Stimulated activated CD8-positive, alpha-beta memory T cell treated with anti-CD3 and anti-CD28 coated beads, Interleukin-15, amount 100 ng/mL, for 1 hour (primary cell): ENCODE data around the gene C20orf141.
"Not testable (repeated sequence)": the region's sequence is repeated elsewhere in the genome, so short reads cannot be mapped to it uniquely, and the experiment has no call there.

Experiments
- DNase-seq: peaks from one replicate; pipeline ENCODE4 v3.0.0-alpha.2; 2020; ENCODE audit warnings: low read depth

C20orf141 gene

DNA sequence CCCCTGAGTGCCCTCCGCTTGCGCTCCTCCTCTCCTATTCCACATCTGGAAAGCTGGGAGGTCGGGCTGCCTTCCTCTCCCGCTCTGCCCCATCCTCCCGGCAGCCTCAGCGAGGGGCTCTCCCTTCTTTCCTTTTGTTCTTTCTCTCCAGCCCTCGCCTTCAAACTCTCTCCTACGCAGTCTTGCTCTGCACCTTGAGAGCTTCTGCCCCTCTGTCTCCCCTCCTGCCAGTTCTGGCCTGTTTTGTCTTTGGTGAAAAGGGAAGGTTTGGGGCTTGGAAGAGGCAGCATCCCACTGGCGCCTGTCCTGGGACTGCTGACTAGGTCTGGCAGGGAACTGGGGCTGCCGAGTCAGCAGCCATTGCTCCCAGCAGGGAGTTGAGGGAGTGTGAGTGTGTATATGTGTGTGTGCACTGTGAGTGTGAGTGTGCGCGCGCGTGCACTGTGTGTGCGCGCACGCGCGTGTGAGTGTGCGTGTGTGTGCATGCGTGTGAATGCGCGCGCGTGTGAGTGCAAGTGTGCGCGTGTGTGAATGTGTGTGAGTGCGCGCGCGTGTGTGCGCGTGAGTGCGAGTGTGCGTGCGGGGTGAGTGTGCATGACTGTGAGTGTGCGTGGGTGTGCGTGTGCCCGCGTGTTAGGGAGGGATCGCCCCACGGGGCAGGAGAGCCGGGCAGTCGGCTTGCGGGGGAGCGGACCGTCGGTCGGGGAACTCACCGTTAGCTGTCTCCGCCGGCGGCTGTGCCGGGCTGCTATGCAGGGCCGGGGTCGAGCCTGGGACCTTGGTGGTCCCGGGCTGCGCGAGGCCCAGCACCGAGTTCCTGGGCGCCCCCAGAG lies 14.9 kb upstream of the C20orf141 start:
- no peak for DNase-seq

DNA sequence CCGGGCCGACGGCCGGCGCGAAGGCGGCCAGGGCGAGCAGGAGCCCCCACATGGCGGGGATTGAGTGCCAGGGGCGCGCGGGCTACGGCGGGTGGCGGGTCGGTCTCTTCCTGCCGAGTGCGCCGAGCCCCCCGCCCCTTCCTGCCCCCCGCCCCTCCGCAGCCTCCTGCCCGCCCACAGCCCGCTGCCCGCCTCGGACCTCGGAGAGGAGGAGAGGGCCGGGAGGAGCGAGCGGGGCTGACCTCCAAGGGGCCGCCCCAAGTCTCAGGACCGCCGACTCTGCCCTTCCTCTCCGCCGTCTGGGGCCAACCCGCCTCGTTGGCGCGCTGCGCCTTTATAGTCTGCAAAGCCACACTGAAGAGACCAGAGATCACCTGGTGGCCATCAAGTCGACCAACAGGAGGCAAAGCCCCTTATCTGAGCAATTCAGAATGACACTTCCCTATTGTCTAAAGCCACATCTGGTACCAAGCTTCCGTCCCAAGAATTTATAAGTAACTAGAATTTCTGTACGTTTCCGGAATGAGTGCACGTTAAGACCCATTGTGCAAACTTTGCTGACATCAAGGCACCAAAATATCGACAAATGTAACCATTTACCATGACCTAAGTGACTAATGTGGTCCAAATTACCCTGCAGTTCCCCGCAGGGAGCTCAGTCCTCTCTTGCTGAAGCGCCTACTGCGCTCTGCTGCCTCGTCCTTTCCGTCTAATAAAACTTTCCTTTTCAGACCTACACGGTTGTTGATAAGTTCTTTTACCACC lies 14.1 kb upstream of the C20orf141 start, which contains the start of gene CPXM1:
CPXM1 (minus strand) TSS at position 107 of the 765 bp plus-strand sequence; CDS start at position 52, 55 bp downstream.
- DNase-seq, result no peak

DNA sequence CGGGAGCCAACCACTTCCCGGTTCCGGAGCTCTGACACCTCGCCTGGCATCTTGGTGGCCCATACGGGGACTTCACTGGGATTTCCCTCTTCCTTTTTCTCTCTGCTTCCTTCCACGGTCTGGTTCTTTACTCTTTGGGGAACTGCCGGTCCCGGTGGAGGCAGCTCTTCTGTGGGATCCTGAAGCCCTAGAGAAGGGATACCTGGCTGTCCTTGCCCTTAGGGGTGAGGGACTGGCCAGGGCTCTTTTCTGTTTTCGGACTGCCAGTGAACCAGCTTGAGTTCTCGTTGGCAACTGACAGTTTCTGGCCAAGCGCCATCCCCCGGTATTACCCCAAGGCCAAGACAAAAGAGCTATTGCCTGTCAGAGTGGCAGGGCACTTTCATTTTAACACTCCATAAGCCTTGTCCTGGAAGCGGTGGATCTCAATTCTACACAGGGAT lies 13.5 kb upstream of the C20orf141 start:
- no peak for DNase-seq

DNA sequence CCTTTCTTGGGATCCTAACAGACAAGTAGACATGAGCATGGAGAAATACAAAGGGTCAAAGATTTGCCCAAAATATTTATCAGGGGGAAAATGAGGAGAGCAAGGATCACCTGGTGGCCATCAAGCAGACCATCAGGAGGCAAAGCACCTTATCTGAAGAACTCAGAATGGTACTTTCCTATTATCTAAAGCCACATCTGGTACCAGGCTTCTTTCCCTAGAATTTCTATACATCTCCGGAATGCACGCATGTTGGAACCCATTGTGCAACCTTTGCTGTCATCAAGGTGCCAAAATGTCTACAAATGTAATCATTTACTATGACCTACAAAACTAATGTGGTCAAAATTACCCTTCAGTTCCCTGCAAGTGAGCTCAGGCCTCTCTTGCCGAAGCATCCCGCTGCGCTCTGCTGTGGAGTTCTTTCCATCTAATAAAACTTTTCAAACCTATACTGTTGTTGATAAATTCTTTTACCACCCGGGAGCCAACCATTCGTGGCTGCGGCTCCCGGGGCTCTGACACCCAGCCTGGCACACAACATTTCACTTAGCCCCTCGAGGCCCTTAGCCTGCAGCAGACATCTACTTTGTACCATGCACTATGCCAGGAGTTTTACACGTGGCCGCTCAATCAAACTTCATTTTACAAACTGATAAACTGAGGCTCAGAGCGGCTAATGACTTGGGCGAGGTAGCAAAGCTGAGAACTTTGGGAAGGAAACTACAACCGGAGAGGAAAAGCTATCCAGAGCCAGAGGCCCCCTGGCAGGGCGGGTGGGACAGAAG lies 10.6 kb upstream of the C20orf141 start:
- no peak for DNase-seq

DNA sequence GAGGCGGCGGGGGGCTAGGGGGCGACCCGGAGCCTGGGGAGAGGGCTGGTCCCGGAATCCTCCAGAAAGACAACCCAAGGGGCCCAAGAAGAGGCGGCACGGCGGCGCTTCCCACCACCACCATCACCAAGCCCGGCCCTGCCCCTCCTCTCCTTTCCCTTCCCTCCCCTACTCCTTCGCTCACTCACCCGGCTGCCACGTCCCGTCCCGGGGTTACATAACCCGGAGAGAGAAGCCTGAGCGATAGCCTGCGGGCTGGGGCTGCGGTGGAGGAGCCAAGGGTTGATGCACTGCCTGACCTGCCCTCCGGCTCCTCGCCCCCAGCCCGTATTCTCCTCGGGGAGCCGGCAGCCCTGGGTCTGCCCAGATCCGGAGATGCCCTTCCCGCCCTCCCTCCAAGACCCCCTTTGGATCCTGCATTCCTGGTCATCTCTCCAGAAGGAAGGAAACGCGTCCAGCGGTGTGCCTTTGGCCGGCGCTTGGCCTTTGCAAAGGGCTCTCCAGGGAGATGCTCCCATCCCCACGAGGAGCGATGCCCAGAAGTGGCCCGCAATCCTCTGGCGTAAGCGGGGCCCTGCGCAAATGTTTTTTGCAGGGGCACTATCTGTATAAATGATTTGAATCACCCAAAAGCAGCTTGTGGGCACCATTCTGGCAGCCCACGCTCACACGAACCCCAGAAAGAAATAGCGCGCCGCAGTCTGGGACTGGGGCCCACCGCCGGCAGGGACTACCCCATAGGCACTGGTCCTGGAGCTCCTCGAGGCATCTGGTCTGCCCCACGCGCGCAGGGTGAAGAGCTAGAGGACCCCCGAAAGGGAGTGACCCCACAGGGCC lies 9.7 kb upstream of the C20orf141 start:
- DNase-seq, result no peak

DNA sequence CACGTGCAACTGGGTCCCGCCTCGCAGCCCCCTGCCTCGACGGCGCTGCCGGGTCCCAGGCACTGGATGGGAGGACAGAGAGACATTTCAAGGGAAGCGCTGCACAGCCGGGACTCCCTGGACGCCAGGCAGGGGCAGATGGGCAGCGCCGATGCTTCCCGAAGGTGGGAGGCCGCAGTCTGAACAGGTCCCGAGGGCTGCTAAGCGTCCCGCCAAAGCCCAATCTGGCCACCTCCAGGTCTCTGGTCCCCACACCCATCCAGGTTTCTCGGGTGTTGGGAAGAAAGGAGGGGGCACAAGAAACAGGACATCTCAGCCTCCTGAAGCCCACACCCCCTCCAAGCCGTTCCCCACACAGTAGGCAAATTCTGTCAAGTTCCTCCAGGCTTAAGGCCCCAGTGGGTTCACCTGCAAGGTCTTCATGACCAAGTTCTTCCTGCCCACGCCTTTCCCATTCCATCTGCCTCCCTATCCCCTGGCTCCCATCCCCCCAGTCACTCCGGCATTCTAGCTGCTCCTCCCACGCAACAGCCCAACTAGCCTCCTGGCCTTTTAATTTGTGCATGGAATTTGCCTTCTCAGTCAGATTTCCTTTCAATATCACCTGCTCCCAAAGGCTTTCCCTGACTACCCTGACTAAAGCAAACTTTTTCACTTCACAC lies 9.0 kb upstream of the C20orf141 start:
- no peak for DNase-seq

DNA sequence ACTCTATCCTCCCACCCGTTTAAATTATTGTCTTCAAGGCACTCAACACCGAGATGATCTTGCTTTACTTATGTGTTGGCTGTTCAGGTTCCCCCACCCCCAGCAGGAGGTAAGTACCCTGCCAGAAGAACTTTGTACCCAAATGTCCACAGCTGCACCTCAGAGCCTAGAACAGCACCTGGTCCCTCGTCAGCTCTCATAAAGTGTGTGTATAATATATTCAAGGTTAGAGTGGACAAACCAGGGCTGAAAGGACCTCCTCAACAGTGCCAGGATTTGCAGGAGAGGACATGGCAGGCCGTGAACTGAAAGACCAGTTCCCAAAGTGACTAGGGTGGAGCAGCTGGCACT lies 8.5 kb upstream of the C20orf141 start:
- no peak for DNase-seq

DNA sequence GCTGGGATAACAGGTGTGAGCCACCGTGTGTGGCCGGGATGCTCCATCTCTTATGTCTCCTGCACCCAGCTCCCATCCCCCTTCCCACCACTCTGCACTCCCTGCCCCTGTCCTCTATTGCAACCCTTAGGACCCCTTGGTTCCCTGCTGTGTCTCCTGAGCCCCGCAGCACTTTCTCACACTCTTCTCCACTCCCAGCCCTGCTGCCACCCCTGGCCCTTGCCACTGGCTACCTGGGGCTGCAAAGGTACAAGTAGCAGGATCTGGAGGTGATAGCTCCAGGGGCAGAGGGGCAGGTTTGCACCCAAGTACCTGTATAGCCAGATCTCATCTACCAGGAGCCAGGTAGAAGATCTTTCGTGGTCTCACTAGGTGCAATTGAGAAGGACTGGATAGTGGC lies 7.8 kb upstream of the C20orf141 start:
- DNase-seq, result no peak

DNA sequence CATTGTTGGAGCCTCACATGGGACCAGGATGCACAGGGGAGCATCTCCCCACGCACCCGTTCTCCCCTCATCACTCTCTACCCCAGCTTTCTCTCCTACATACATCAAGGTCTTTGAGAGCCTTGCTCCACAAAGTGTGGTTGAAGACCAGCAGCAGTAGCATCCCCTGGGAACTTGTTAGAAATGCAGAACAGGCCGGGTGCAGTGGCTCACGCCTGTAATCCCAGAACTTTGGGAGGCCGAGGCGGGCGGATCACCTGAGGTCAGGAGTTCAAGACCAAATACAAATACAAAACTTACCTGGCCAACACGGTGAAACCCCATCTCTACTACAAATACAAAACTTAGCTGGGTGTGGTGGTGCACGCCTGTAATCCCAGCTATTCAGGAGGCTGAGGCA lies 6.9 kb upstream of the C20orf141 start:
- DNase-seq, result not testable (repeated sequence)

DNA sequence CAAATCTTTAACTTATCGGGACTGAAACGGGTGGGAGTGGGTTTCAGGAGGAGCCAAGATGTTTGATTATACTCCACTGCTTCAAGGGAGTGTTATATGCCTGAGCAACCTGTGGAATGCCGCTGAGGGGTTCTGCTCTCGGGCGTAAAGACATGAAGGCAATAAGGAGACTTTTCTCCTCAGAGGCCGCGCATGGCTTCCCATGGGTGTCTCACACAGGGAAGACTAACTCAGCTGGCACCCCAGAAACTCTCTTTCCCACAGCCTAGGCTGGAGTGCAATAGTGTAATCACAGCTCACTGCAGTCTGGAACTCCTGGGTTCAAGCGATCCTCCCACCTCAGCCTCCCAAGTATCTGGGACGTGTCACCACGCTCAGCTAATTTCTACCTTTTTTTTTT lies 5.1 kb upstream of the C20orf141 start:
- no peak for DNase-seq

DNA sequence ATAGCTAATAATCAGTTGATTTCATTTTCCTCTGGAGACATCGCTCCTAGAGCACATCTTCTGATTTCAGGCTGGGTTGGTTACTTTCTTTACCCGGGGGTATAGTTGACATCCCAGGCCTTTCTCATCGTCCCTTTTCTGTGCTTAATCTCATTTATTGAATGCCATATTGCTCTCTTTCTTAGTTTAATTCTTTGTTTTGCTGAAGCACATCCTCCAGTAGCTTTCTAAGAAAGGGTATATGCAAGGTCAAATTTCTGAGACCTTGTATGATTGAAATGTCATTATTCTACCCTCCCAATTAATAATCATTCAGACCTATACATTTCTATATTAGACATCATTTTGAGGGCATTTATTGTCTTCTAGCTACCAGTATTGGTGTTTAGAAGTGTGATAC lies 2.6 kb upstream of the C20orf141 start:
- no peak for DNase-seq

DNA sequence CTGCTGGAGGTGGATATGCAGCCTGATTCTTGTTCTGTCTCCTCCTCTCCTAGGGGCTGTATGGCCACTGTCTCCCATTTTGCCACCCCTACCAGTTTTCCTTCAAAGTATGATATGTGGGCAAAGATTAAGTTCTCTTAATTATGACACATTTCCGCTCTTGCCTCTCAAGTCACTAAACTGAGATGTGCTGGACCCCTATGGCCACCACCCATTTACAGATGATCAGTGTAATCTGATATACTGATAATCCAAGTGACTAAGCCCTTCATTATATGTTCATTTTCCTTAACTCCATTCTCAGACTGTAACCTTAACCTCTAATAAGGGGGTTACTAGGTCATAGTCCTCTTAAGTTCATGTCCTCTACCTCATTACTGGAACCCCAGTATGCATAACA lies 711 bp upstream of the C20orf141 start:
- no peak for DNase-seq

DNA sequence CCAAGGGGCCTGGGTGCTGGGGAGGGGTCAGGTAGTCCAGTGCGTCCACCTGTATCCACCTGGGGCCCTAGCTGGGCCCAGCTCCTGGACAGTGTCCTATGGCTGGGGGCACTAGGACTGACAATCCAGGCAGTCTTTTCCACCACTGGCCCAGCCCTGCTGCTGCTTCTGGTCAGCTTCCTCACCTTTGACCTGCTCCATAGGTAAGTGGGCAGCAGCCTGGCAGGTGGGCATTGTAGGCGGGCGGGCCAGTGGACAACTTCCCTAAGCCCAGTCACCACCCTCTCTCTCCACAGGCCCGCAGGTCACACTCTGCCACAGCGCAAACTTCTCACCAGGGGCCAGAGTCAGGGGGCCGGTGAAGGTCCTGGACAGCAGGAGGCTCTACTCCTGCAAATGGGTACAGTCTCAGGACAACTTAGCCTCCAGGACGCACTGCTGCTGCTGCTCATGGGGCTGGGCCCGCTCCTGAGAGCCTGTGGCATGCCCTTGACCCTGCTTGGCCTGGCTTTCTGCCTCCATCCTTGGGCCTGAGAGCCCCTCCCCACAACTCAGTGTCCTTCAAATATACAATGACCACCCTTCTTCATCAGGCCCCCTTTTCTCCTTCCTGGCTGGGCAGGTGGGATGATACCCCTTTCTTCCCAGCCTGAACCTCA lies 584 bp downstream of the C20orf141 start:
- DNase-seq, result no peak

DNA sequence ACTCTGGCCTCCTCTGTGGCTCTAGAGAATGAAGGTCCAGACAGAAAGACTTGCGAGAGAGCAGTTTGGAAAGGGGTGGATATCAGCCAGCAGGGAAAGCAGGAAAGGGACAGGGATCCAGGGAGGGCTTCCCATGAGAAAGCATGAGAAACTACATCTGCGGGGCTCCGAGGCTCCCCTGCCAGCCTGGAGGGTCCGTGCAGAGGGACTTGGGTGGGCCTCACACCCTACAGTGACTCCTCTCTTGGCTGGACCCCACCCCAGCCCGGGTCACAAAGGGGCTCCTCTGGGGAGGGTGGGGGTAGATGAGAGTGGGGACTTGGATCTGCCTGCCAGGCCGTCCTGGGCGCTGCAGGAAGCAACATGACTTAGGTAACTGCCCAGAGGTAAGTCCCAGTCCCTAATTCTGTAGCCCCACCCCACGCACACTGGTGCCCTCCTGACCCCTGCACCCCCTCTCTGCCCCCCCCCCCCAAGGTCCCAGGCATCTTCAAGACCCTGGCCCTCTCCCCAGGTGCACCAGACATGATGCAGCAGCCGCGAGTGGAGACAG lies 1.3 kb downstream of the C20orf141 start, which contains the start of gene TMEM239:
TMEM239 (plus strand) TSS at position 335 of the 553 bp plus-strand sequence; CDS start at position 526, 191 bp downstream.
- DNase-seq, result no peak

DNA sequence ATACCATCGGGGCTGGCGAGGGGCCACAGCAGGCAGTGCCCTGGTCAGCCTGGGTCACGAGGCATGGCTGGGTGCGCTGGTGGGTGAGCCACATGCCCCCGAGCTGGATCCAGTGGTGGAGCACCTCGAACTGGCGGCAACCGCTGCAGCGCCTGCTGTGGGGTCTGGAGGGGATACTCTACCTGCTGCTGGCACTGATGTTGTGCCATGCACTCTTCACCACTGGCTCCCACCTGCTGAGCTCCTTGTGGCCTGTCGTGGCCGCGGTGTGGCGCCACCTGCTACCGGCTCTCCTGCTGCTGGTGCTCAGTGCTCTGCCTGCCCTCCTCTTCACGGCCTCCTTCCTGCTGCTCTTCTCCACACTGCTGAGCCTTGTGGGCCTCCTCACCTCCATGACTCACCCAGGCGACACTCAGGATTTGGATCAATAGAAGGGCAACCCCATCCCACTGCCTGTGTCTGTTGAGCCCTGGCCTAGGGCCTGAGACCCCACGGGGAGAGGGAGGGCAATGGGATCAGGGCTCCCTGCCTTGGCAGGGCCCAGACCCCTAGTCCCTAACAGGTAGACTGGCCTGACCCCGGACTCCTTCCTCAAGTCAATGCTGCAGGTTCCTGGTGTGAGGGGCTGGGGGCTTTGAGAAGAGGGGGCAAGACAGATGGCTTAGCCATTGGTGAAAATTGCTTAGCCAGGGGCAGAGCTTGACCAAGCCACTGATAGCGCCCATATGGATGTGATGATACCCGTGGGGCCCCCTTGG lies 2.0 kb downstream of the C20orf141 start:
- DNase-seq, result no peak

DNA sequence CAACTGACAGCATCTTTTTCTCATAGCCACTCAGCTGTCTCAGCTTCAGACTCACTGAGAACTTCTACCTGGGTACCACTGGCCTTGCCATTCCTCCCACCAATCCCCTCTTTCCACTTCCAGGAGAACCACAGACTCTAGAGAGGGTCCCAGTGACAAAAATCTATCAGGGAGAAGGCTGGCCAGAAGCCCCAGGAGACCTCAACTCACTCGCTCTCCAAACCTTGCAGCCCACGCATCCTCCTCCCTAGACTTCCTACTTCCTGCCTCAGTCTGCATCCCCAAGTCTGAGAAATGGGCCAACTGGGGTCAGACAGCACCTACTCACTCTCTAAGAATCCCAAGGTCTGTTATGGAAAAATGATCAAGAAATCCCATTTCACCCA lies 2.5 kb downstream of the C20orf141 start:
- no peak for DNase-seq

DNA sequence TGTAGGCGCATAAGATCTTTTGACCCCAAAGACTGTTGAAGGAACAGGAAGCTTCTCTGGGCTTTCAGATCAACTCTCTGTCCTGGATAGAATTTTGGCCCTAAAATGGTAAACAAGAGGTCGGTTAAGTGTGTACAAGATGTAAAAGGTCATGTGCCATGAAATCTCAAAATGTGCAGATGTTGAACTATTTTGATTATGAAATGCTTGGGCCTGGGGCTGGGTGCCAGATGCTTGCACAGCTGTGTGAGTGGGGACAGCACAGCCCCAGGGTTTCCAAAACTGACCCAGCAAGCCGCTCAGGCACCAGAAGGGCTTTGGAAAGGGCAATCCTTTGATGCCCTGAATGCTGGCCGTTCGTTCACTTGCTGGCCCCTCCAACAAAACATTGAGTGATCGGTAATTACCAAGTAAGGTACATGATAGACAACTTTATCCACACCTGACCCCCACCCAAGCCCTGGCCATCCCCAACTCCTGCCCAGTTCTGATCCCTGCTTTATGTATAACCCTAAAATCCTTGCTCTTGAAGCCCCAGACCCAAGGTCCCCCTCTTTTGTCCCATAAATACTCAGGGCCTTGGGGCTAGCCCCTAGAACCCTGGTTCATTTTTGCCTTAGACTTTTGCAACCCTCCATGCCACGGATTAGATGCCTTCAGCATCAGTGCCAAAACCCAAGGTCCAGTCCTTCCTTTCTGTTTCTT lies 3.3 kb downstream of the C20orf141 start:
- no peak for DNase-seq

DNA sequence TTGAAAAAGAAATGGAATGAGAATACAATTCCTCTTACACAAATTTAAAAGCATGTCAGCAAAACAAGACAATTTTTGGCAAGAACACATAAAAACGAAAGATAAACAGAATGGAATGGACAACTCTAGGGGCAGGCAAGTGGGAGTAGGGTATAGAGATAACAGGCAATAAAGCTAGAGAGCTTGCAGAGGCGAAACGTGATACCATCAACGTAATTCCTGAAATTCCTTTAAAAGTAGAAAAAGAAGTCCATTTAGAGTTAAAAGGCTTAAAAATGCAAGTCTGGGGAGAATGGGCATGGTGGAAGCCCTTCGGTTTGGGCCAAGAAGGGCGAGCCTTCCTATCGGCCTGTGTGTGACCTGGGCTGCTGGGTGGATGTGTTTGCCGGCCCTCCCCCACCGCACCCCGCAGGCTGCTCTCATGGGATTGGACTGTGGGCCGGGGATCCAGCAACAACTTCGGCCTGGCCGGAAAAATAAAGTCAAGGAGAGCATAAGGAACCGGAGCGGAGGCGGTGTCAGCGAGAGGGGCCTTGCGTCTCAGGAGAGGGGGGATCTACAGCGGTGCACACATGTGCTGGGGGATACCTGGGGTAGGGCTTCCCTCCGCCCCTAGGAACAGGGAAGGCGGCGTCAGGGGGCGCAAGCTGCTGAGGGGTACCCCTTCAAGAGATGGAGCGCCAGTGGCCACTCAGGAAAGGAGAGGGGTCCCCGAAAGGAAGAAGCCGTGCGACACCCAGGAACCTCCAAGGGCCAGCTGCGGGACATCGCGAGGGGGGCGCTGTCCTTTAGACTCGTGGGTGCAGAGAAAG lies 5.5 kb downstream of the C20orf141 start:
- no peak for DNase-seq
